Cardiac muscle cell (in vitro differentiated cells and primary cell): Measurements from ENCODE around the gene CREB3L1. TPM values are rescaled to one million over a fixed set of nuclear protein-coding genes. Genes with fewer than 3 reads are reported as not detected.

ENCODE experiments used
- DNase-seq, 2 donors: peaks; one replicate each; pipeline versions ENCODE4 v3.0.0 to v3.0.0-alpha.2; 2010 to 2017; ENCODE audit warnings: low read depth in 1 of 2, low spot score in 1 of 2
- H3K27ac ChIP-seq: fragments of 200-600 bp; sonication (generic); 2 replicates; pipeline ENCODE4 v1.5.1; 2016
- H3K27me3 ChIP-seq: fragments of 200-600 bp; sonication (generic); 2 replicates; pipeline ENCODE4 v1.6.0; 2016; ENCODE audit warnings: control low read depth
- H3K36me3 ChIP-seq: fragments of 200-600 bp; sonication (generic); 2 replicates; pipeline ENCODE4 v1.5.1; 2016; ENCODE audit warnings: control low read depth
- H3K4me1 ChIP-seq: fragments of 200-600 bp; sonication (generic); 2 replicates; pipeline ENCODE4 v1.8.1; 2017; ENCODE audit warnings: low read depth, mild to moderate bottlenecking, mixed run types
- H3K4me3 ChIP-seq: fragments of 200-600 bp; sonication (generic); 2 replicates; pipeline ENCODE4 v1.5.1; 2016; ENCODE audit warnings: mild to moderate bottlenecking
- H3K9me3 ChIP-seq: fragments of 200-600 bp; sonication (generic); 2 replicates; pipeline ENCODE4 v1.5.1; 2017; ENCODE audit warnings: low read depth, mild to moderate bottlenecking, control low read depth
- CTCF ChIP-seq: IDR thresholded peaks from 2 replicates; pipeline ENCODE4 v1.5.1; 2012; ENCODE audit warnings: low read depth, mild to moderate bottlenecking, low read length
- polyA plus RNA-seq: library from polyadenylated mRNA; unstranded; fragments of >200 nt; fragmentation: Nextera tagmentation; extraction: Ambion mirVana; gene quantifications from 2 replicates; pipeline ENCODE4 v1.2.1, GENCODE V29; 2016
- total RNA-seq: library from RNA; depleted of rRNA; stranded (reverse); fragments of >200 nt; gene quantifications from 2 replicates; pipeline ENCODE4 v1.2.3, GENCODE V29; 2016

CREB3L1 gene
- total and polyA plus RNA-seq, 2 experiments from 2014 or later = 3.8 to 14.1 TPM

GRCh38 chr11:46334211-46334610 is 56.7 kb downstream of the CREB3L1 start:
- no peak for TF ChIP-seq CTCF
- DNase-seq = no peak
- Histone ChIP-seq H3K27ac (no peak overlapping the region), H3K4me1 (peaks cover 18% of the 10 kb centered on the region), H3K9me3 (no peaks in the 10 kb centered on the region), H3K27me3 (peaks cover 4% of the 10 kb centered on the region), H3K4me3 (no peak overlapping the region), H3K36me3 (no peaks in the 10 kb centered on the region)

- H3K27ac ChIP-seq = no peak overlapping the region
- H3K27me3 ChIP-seq = peaks cover 4% of the 10 kb centered on the region
- no peaks in the 10 kb centered on the region for H3K9me3 ChIP-seq
- no peak overlapping the region for H3K4me3 ChIP-seq
- peaks cover 28% of the 10 kb centered on the region for H3K4me1 ChIP-seq
- DNase-seq = no peak
- no peak for TF ChIP-seq CTCF
- H3K36me3 ChIP-seq = no peaks in the 10 kb centered on the region
These were observed 57.8 kb downstream of the CREB3L1 start for GRCh38 chr11:46335271-46335670.

- H3K4me1 ChIP-seq = peaks cover 25% of the 10 kb centered on the region
- H3K4me3 ChIP-seq = no peak overlapping the region
- no peaks in the 10 kb centered on the region for H3K9me3 ChIP-seq
- H3K27ac ChIP-seq = no peak overlapping the region
- TF ChIP-seq CTCF = no peak
- no peak for DNase-seq
- no peaks in the 10 kb centered on the region for H3K36me3 ChIP-seq
- peaks cover 4% of the 10 kb centered on the region for H3K27me3 ChIP-seq
These were observed 58.6 kb downstream of the CREB3L1 start for GRCh38 chr11:46335890-46336562.

GRCh38 chr11:46336563-46337180 is 59.2 kb downstream of the CREB3L1 start:
- peaks cover 4% of the 10 kb centered on the region for H3K27me3 ChIP-seq
- H3K4me1 ChIP-seq = peaks cover 26% of the 10 kb centered on the region
- no peaks in the 10 kb centered on the region for H3K36me3 ChIP-seq
- no peak overlapping the region for H3K27ac ChIP-seq
- peak in 1 of 2 donors; percentile 96 for DNase-seq
- H3K9me3 ChIP-seq = no peaks in the 10 kb centered on the region
- no peak overlapping the region for H3K4me3 ChIP-seq
- TF ChIP-seq CTCF = no peak

- DNase-seq = no peak
- Histone ChIP-seq H3K27ac (no peak overlapping the region), H3K4me1 (peaks cover 35% of the 10 kb centered on the region), H3K4me3 (no peak overlapping the region), H3K36me3 (no peaks in the 10 kb centered on the region), H3K9me3 (no peaks in the 10 kb centered on the region), H3K27me3 (peaks cover 4% of the 10 kb centered on the region)
- TF ChIP-seq CTCF = no peak
These were observed 60.3 kb downstream of the CREB3L1 start for GRCh38 chr11:46337626-46338345.
